NOMO-1 treated with dmso at 0.1 percent for 144 hours (cell line): Measurements from ENCODE around the gene NEIL3.

ENCODE experiments used
- DNase-seq: peaks from one replicate; lab custom pipeline; 2025; ENCODE audit not compliant: unreplicated experiment; lab: John Stamatoyannopoulos, UW

Gene NEIL3

DNA sequence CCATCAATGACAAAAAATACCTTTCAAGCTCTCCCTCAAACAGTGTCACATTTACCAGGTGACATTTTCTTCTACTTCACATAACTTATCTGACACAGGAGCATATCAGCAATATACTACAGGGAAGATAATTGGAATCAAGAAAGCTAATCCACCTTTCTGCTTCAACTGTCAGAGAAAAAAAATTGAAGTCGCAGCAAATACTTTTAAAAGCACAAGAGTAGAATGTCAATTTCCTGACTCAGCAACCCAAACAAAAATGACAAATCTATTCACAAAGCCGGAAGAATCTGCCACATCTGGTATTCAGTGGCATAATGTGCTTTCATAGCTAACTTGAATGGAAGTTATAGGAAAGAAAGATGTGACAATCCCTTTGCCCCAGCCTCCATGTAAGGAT is 95.8 kb downstream of the NEIL3 start:
- DNase-seq, result no peak

DNA sequence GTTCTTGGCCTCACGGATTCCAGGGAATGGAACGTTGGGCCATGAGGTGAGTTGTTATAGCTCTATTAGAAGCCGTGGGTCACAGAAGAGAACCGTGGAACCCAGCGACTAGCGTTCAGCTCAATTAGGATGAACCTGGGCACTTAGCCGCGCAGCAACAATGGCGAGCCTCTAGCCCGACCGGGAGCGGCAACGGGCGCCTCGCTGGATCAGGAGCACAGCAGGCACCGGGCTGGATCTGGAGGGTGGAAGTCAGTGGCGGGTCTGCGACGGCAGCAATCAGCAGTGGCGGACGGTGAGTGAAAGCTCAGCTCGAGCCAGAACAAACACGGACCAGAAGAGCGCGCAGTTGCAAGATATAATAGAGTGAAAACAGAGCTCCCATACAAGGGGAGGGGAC is 98.3 kb downstream of the NEIL3 start:
- DNase-seq, result no peak

DNA sequence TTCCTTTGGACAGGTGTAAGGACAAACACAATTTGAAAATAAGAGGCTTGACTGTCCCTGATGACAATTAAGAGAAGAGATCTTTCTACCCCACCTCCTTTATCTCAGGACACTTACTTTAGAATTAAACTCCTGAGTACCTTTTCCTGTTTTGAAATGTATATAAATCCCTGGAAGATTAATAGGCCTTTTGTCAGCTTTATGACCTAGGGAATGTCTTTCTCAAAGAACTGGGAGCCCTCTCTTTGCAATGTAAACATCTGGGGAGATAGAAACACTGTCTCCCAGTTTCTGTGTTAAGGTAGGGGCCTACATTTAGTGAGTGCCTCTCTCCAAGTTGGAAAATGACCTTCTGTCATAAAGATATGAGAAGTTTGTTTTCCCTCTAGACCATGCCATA is 100.9 kb downstream of the NEIL3 start:
- DNase-seq, result no peak

DNA sequence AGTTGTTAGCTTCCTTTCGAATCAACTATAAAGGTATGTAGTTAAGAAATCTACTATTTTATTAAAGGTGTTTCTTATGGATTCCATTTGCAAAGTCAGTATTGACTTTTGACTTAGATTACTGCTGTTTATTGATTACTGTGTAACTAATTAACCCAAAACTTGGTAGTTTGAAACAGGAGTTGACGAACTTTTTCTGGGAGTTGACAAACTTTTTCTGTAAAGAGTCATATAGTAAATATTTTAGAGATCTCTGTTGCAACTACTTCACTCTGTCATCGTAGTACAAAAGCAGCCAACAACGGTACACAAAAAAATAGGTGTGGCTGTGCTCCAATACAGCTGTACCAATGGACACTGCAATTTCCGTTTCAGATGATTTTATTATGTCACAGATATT is 102.3 kb downstream of the NEIL3 start:
- no peak for DNase-seq
